22Rv1 (cell line): ENCODE results near the gene KCNAB1.
A peak's percentile ranks its signal among the peaks of the same experiment; 100 is the strongest.

Source experiments
- H3K27ac ChIP-seq: fragments of 450-650 bp; 2 replicates; pipeline ENCODE4 v1.5.1; 2017
- ZFX ChIP-seq: fragments of 450-650 bp; IDR thresholded peaks from 2 replicates; pipeline ENCODE4 v1.6.1; 2017; ENCODE audit warnings: antibody characterized with exemption, borderline replicate concordance
- TF ChIP-seq, protein P1 (sequence below): fragments of 450-650 bp; IDR thresholded peaks from 2 replicates; pipeline ENCODE4 v1.5.1; 2017; ENCODE audit warnings: mild to moderate bottlenecking

The KCNAB1 gene

DNA sequence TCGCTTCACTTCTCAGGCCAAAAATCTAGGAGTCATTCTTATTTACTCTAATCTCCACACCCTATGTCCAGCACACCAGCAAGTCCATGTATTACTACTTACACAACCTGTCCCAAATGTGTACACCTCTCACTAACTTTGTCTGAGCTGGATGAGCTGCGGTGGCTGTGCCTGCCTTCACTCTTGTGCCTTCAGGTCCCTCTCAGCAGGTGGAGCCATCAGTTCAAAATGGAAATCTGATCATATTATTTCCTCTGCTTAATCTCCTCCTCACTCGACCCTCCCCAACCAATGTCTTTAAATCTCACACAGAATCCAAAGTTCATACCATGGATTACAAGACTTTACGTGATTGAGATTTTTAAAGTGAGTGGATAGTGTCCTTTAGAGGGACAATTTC lies 351.8 kb downstream of the KCNAB1 start:
- no peak overlapping the region for H3K27ac ChIP-seq
- TF ChIP-seq, protein P1, sequence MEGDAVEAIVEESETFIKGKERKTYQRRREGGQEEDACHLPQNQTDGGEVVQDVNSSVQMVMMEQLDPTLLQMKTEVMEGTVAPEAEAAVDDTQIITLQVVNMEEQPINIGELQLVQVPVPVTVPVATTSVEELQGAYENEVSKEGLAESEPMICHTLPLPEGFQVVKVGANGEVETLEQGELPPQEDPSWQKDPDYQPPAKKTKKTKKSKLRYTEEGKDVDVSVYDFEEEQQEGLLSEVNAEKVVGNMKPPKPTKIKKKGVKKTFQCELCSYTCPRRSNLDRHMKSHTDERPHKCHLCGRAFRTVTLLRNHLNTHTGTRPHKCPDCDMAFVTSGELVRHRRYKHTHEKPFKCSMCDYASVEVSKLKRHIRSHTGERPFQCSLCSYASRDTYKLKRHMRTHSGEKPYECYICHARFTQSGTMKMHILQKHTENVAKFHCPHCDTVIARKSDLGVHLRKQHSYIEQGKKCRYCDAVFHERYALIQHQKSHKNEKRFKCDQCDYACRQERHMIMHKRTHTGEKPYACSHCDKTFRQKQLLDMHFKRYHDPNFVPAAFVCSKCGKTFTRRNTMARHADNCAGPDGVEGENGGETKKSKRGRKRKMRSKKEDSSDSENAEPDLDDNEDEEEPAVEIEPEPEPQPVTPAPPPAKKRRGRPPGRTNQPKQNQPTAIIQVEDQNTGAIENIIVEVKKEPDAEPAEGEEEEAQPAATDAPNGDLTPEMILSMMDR, result peak; percentile 8; the same call in 1 of the 2 replicates
- no peak for TF ChIP-seq ZFX

DNA sequence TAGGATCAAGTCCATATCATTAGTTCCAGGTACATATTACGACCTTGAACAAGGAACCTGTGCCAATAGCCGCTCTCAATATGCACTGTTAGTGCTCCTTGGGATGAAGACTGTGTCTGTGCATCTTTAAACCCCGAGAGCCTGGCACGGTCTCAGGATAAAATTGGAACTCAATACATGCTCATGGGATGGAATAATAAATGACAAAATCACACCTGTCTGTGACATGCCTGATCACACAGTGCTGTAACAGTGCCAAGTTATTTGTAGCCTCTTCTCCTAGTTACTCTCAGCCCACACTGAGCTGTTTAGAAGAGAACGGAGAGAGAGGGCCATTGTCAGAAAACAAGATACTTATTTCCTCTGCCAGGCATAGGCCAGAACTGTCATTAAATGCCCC lies 352.3 kb downstream of the KCNAB1 start:
- no peak overlapping the region for H3K27ac ChIP-seq
- TF ChIP-seq, protein P1, result no peak

DNA sequence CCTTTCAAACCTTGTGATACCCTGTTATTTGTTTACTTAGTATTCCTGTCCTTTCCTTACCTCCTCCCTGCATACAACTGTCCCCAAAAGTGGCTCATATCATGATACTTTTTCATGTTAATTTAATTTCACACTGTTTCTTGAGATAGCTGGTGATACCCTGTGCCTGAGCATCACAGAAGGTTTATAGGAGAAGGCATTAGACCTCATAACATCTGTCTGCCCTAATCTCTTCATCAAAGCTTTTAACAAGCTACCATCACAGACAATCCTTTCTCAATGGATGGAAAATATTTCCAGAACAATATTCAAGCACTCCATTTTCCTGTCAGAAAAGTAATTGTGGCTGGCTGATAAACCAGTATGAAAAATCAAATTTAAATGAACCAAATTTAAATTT lies 353.0 kb downstream of the KCNAB1 start:
- TF ChIP-seq, protein P1, result no peak
- no peak for TF ChIP-seq ZFX
- no peak overlapping the region for H3K27ac ChIP-seq

DNA sequence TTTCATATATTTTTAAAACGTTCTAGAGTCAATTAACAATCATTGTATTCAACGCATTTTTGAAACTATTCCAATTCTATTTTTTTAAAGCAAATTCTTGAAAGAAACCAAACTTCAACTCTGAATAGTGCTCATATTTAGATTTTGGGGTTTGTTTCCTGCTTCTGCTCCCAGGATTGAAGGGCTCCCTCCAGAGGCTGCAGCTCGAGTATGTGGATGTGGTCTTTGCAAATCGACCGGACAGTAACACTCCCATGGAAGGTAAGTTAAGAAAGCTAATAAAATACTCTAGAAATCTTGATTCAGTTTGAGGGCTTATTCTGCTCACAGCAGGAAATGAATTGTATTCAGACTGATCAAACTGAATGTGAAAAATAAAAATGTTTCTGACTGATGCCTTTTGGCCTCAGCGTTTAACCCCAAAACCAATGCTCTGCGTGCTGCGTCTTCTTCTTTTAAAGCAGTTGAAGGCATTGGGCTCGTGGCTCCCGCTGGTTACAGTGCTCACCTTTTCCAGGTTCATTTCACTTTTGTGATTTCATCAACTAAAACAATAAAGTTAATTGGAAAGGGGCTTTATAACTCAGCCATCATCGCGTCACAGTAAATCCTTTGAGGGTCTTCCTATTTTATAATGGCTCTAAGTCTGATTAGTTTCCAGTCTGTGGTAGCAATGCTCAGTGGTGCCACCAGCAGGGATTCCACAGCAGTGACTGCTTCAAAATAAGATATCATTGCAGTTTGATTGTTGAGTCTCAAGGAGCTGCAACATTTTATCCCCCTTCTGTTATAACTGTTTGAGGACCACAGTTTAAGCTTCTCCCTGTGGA lies 354.4 kb downstream of the KCNAB1 start:
- TF ChIP-seq ZFX, result no peak
- TF ChIP-seq, protein P1, result peak; percentile 61
- H3K27ac ChIP-seq, result no peak overlapping the region

DNA sequence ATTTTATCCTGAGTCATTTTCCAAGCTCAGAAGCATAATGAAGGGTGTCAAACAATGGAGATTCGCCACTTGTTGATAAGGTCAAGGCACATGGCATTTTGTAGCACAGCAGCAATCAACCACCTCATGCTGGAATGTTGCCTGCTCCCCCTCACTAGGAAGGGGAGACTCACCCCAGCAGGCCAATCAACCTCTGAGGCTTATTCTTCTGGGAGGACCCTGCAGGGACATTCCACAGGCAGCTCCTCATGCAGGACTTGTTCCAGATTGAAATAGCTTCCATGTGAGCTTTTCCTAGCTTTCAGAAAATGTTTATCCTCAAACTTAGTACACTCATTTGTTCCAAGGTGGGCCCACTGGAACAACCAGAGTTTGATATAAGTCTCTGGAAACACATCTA lies 356.9 kb downstream of the KCNAB1 start:
- no peak overlapping the region for H3K27ac ChIP-seq
- TF ChIP-seq, protein P1, result no peak
- no peak for TF ChIP-seq ZFX

DNA sequence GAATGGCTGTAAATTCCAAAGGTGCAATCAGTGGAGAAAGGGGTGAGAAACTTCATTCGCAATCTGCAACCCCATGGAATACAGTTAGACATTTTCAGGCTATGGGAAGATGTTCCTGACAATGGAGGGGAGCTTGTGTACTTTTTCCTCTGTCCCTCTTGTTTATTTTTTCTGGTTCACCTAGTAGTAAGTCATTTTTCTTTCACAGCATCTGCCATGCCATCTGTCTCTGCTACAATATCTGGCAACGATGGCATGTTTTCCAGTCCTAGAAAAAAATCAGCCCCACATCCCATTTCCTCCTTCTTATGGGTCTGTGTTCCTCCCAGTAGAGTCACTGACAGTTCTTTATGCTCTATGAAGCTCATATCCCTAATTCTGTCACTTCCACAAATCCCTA lies 358.5 kb downstream of the KCNAB1 start:
- no peak for TF ChIP-seq ZFX
- TF ChIP-seq, protein P1, result no peak
- H3K27ac ChIP-seq, result no peak overlapping the region

DNA sequence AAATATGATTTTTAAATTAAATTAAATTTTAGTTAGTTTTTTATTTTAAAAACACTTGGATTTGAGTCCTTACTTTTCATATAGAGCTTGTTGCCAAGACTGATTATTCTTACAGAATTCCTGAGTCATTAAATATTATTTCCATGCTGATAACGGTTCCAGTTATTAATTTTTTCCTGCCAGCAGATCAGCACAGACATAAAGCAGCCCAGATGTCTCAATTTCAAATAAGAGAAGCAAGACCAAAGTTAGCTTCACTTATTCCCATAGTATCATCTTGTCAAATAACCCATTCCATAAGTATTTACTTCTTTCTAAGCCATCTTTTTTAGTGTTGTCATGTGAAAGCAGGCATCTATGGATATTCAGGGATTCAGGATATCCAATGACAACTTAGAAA lies 359.2 kb downstream of the KCNAB1 start:
- TF ChIP-seq, protein P1, result no peak
- TF ChIP-seq ZFX, result no peak
- H3K27ac ChIP-seq, result no peak overlapping the region
